ENCODE results near the gene PTGFRN.

Gene PTGFRN

DNA sequence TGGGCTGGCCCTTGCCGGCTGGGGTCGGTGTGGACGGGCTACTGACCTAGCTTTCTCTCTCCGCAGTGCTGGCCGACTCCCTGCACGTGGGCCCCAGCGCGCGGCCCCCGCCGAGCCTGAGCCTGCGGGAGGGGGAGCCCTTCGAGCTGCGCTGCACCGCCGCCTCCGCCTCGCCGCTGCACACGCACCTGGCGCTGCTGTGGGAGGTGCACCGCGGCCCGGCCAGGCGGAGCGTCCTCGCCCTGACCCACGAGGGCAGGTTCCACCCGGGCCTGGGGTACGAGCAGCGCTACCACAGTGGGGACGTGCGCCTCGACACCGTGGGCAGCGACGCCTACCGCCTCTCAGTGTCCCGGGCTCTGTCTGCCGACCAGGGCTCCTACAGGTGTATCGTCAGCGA, 34.9 kb downstream of the PTGFRN start:
- FAIRE-seq: no peak

DNA sequence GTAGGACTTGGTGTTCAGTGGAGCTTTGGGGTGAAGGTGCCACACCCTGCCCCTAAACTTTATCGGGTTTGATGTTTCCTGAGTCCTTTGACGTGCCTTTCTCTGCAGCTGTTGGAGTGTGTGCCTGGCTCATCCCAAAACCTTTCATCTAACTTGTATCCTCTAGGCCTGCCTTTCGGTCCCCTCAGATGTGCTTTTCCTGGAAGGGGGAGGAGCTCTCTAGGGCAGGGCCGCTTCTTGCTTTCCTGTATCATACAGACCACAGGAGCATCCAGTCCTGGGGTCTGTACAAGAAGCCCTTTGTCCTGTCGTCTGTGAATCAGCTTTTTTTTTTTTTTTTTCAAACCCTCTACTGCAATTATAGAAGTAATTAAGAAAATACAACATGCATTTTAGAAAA, 35.7 kb downstream of the PTGFRN start:
- no peak for FAIRE-seq

- FAIRE-seq: no peak
These were observed 36.3 kb downstream of the PTGFRN start for GRCh38 chr1:116945996-116946395.

DNA sequence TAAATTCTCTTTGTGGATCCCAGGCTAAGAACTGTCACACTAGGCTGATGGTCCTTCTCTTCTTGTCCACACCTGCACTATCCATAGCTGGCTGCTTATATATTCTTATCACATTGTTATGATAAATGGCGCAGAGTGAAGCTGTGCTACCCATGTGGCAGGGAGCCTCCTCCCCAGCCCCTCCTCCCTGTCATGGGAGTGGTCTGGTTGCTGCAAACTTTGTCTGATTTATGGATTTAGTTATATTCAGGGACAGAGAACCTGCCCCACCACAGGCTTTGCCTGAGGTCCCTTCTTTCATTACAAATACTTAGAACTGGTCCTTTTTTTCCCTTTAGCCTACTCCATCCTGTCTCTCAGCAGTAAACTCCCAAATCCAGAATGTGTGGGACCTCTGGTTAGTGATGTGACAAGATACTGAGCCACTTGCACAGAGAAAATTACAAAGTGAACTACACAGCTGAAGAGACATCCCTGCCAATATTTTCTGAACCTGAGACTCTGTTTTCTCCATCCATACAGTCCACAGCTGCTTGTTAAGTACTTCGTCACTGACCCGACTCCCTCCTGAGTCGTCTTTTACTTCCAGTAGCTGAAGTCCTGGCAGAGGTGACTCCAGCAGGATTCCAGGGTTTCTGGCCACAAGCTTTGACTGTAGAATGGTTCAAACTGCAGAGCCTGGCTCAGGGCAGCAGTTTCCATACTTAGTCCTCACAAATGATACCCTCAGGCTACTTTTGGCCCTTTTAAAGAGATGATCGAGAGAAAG, 37.6 kb downstream of the PTGFRN start:
- no peak for FAIRE-seq

- FAIRE-seq: no peak
These were observed 38.3 kb downstream of the PTGFRN start for GRCh38 chr1:116948046-116948445.

- no peak for FAIRE-seq
These were observed 38.9 kb downstream of the PTGFRN start for GRCh38 chr1:116948642-116949041.

GRCh38 chr1:116949213-116949985, 39.7 kb downstream of the PTGFRN start:
- FAIRE-seq: no peak

- FAIRE-seq: no peak
These were observed 40.9 kb downstream of the PTGFRN start for GRCh38 chr1:116950517-116951199.

DNA sequence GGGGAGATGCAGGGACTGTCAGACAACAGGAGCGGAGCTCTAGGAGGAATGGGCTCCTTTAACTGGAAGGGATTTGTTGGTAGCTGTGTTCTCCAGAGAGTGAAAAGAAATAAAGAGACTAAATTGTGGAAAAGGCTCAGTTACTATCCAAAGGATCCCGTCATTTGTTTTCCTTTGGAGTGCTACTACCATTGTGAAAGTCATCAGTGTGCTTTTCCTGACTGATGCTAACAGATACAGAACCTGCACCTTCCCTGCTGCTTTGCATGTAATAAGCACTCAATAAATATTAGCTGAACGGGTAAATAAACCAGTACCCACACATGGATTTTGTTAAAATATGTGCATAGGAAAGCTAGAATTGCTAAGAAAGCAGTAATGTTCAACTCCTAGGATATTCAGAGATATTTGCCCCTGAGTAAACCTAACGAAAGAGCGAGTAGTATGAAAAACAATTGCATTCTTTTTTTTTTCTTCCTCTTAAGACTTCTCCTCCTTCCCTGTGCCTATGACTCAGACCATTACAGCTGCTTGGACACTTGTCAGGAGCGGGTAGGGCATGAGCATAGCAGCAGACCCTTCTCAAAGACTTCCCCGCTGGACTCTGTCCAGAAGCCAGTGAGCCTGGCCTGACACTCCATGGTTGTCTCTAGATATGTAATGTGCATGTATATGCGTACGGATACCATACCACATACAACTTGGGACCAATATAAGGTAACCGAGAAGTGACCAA, 41.7 kb downstream of the PTGFRN start:
- no peak for FAIRE-seq

DNA sequence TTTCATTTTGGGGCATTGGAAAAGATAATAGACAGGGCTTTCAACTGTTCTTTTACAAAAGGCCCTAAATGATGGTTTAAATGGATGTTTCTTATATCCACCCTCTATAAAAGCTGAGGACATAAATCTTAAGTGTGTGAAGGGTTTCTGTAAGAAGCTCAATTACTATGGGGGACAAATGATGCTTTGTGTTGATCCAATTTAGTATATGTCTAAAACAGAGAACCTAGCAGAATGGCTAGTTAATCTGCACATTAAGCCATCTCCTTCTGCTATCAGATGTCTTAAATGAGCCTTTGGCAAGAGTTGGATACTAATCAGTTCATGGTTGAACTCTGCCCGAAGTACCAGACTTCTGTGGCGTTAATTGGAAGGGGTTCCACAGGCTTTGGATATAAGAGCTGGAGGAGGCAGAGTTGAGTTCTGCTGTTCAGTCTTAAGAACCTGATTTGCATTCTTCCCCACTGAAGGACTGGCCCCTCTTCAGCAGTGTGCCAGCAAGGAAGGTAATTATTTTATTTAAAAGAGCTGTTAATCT, 43.1 kb downstream of the PTGFRN start:
- no peak for FAIRE-seq

DNA sequence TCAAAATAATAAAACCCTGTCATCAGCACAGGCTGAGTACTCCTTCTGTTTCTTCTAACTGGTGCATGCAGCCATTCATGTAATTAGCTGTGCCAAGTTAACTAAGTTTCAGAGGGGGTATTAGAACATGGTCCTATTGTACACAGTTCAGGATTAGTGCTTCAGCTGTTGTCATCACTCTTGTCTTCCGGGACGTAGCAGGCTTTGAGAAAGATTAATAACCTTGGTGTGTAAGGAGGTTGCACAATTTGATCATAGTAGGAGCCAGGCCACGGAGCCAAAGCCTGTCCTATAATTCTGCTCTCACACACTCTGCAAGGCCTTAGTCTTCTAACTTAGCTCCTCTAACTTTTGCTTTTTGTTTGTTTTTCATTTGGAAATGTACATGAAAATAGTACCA, 44.7 kb downstream of the PTGFRN start:
- FAIRE-seq: no peak

DNA sequence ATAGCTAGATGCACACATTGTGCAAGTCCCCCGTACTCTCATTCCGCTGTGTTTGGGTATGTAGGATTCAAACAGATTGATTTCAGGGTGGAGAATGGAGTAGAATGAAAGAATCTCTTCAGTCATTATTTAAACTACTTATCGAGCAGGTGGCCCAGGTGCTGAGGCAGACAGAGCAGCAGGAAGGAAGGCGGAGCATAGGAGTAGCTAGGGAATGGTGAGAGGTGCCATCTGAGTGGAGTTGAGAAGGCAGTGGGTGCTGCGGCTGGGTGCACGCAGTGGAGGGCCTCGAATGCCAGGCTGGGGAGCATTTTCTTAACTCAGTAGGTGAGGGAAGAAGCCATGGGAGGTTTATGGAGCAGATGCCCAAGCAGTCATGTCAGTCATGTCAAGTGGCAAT, 46.7 kb downstream of the PTGFRN start:
- FAIRE-seq: no peak

DNA sequence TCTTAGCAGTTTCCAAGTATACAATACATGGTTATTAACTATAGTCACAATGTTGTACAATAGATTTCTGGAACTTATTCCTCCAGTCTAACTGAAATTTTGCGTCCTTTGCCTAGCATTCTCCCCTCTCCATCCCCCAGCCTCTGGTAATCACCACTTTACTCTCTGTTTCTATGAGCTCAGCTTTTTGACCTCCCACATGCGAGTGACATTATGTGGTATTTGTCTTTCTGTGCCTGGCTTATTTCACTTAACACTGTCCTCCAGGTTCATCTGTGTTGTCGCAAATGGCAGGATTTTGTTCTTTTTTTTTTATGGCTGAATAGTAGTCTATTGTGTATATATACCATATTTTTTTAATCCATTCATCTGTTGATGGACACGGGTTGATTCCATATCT, 47.9 kb downstream of the PTGFRN start:
- no peak for FAIRE-seq

- no peak for FAIRE-seq
These were observed 48.4 kb downstream of the PTGFRN start for GRCh38 chr1:116958110-116958509.

GRCh38 chr1:116958977-116959376, 49.3 kb downstream of the PTGFRN start:
- FAIRE-seq: no peak

DNA sequence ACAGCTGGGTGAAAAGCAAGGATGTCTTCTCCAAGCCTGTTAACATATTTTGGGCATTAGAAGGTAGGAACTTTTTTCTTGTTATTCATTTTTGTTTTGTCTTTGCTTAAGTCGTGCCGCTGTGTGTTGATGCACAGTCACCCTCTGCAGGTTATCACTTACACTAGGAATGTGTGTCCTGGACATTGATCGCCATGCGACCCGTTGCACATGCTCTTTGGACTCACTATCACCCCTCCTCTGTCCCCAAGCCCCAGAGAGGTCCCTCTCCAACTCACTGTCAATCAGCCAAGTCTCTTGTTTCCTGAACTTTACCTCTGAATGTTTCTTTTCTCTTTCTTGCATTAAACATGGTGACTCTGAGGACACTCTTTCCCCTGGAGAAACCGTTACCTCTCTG, 51.9 kb downstream of the PTGFRN start:
- no peak for FAIRE-seq

GRCh38 chr1:116962987-116963639, 53.4 kb downstream of the PTGFRN start:
- no peak for FAIRE-seq

GRCh38 chr1:116966791-116967190, 57.1 kb downstream of the PTGFRN start:
- no peak for FAIRE-seq

DNA sequence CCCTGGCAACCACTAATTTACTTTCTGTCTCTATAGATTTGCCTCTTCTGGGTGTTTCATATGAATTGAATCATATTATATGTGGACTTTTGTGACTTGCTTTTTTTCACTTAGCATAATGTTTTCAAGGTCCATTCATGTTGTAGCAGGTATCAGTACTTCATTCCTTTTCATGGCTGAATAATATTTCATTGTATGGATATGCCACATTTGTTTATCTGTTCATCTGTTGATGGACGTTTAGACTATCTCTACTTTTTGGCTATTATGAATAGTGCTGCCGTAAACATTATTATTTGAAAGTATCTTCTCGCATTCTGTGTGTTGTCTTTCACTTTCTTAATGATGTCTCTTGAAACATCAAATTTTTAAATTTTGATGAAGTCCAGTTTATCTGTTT, 59.0 kb downstream of the PTGFRN start:
- no peak for FAIRE-seq

GRCh38 chr1:116971258-116971860, 61.6 kb downstream of the PTGFRN start:
- FAIRE-seq: no peak

DNA sequence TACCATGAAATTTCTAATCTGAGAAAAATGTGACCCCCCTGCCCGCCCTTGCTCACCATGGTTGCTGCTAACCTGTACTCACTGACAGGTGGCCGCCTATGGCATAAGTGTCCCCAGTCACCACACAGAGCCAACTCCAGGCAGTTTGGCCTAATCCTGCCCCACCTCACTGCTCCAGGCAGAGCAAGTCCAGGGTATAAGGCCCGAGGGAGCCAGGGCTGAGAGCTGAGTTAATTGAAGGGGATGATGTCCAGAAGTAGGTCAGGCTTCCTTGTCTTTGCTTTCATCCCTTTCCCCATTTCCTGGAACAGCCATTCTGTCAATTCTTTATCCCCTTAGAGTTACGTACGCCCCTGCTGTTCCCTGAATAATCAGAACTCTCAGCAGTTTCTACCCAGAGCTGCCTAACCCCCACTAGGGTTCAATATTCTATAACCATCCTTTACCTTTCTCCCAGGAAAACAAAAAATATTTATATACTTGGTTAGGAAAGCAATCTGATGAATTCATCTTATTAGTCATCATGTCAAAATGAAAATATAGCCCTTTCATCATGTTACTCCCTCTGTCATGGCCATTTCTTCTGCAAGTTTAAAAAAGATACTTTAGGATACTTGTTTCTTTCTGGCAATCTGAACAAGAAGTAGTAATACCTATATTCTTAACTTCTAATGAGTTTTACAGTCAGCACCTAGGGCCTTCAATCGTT, 62.4 kb downstream of the PTGFRN start:
- no peak for FAIRE-seq

Data from A204.1 (cell line).